ENCODE data around the gene RAC3.

The RAC3 gene

GRCh38 chr17:81998691-81999438, 32.6 kb upstream of the RAC3 start:
- in situ Hi-C loops (cut with MboI; ENCODE audit: low sequenced_read_pairs): no loop called here

- in situ Hi-C loops (cut with MboI; ENCODE audit: low sequenced_read_pairs): no loop called here
Measured at GRCh38 chr17:81999587-81999975, 31.9 kb upstream of the RAC3 start.

- in situ Hi-C loops (cut with MboI; ENCODE audit: low sequenced_read_pairs): no loop called here
Measured at GRCh38 chr17:81999976-82000802, 31.3 kb upstream of the RAC3 start.

GRCh38 chr17:82000803-82001570, 30.5 kb upstream of the RAC3 start:
- in situ Hi-C loops (cut with MboI; ENCODE audit: low sequenced_read_pairs): no loop called here

GRCh38 chr17:82001571-82002056, 29.9 kb upstream of the RAC3 start:
- in situ Hi-C loops (cut with MboI; ENCODE audit: low sequenced_read_pairs): no loop called here

- in situ Hi-C loops (cut with MboI; ENCODE audit: low sequenced_read_pairs): no loop called here
Measured at GRCh38 chr17:82003411-82004381, 27.8 kb upstream of the RAC3 start.

GRCh38 chr17:82004517-82005455, 26.7 kb upstream of the RAC3 start:
- in situ Hi-C loops (cut with MboI; ENCODE audit: low sequenced_read_pairs): no loop called here

GRCh38 chr17:82005701-82006348, 25.7 kb upstream of the RAC3 start:
- in situ Hi-C loops (cut with MboI; ENCODE audit: low sequenced_read_pairs): no loop called here

GRCh38 chr17:82006468-82007227, 24.8 kb upstream of the RAC3 start:
- in situ Hi-C loops (cut with MboI; ENCODE audit: low sequenced_read_pairs): no loop called here

- in situ Hi-C loops (cut with MboI; ENCODE audit: low sequenced_read_pairs): no loop called here
Measured at GRCh38 chr17:82007228-82007494, 24.3 kb upstream of the RAC3 start.

- in situ Hi-C loops (cut with MboI; ENCODE audit: low sequenced_read_pairs): no loop called here
Measured at GRCh38 chr17:82007495-82008257, 23.8 kb upstream of the RAC3 start.

GRCh38 chr17:82008258-82008940, 23.1 kb upstream of the RAC3 start:
- in situ Hi-C loops (cut with MboI; ENCODE audit: low sequenced_read_pairs): no loop called here

GRCh38 chr17:82008941-82009405, 22.5 kb upstream of the RAC3 start:
- in situ Hi-C loops (cut with MboI; ENCODE audit: low sequenced_read_pairs): no loop called here

GRCh38 chr17:82009413-82009812, 22.1 kb upstream of the RAC3 start:
- in situ Hi-C loops (cut with MboI; ENCODE audit: low sequenced_read_pairs): no loop called here

GRCh38 chr17:82010575-82011525, 20.6 kb upstream of the RAC3 start:
- in situ Hi-C loops (cut with MboI; ENCODE audit: low sequenced_read_pairs): no loop called here
